Stimulated activated CD4-positive, alpha-beta T cell treated with anti-CD3 and anti-CD28 coated beads, Interleukin-4, amount 100 ng/mL, for 4 hours (primary cell): ENCODE results near the gene FAM9A.

Source experiments
- DNase-seq, 2 experiments: peaks; one replicate each; pipeline ENCODE4 v3.0.0-alpha.2; 2020

Gene FAM9A

DNA sequence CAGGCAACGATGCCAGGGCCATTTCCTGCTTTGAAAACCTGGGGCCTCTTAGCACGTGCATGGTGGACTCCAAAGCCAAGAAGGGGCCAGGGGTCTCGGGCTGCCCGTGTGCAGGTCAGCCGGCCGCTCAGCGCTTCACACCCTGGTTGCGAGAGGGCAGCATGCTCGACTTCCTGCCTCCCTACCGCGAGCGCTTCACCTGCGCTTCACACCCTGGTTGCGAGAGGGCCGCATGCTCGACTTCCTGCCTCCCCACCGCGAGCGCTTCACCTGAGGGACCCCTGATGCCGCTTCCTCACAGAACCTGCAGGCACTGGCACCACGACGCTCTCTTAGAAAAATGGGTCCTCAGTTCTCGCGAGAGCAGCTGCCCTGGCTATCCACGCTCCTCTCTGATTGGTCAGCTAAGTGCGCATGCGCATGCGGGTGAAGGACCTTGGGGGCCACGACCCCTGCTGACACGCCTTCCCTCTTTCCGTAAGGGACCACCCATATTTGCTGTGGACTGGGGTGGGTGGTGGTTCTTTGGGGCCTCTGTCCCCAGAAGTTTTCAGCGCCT is at the start of gene FAM9A:
Gene FAM9A, minus strand, starts transcription at position 343 of the 559 bp plus-strand sequence. CDS start 1,212 bp downstream, outside the sequence.
- DNase-seq, result no peak

GRCh38 chrX:8850478-8850877 is 49.3 kb upstream of the FAM9A start:
- no peak for DNase-seq

DNA sequence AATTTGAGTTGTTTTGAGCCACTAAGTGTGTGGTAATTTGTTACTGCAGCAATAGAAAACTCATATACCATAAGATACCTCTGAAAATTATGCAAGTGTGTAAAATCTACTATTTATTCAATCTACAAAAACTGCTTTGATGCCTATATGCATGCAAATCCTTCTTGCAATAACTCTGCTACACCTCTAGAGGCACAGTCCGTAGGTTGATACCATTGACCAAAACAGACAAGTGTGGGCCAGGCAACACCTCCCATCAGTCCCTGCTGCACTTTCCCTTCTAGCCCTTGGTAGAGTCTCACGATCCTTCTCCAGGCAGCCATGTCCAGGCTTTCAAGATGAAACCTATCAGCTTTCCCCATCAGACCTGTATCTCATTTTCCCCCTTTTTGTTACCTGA is 48.8 kb upstream of the FAM9A start:
- no peak for DNase-seq

DNA sequence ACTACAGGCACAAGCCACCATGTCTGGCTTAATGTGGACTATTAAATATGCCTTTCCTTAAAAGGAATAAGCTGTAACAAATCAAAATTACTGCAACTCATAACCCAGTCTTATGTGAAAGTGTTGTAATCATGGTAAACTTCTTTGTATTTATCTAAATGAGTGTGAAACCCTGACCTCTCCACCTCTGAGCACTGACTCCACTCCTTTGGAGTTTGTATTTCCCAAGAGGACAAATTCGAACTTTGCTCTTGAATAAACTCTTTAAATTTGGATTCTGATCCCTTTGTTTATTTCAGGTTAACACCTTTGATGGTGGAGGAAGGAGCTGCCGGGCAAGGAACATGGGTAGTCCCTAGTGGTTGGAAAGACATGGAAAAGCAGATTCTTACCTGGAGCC is 48.3 kb upstream of the FAM9A start:
- no peak for DNase-seq

DNA sequence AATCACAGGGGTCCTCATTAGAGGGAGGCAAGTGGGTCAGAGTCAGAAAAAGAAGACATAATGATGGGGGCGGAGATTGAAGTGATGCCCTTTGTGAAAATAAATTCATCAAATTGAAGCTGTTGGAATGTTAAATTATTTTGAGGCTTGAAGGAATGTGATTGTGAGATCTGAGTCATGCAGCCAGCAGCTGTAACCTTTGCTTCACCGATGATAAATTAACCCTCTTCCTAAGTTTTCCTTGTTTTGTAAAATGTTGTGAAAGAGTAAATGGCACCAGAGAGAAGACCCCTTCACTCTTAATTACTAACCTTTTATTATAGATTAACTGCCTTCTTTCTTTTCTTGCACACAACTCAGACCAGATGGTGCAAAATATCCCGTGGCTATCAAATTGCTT is 47.7 kb upstream of the FAM9A start:
- DNase-seq, result no peak

GRCh38 chrX:8848441-8848840 is 47.3 kb upstream of the FAM9A start:
- no peak for DNase-seq

DNA sequence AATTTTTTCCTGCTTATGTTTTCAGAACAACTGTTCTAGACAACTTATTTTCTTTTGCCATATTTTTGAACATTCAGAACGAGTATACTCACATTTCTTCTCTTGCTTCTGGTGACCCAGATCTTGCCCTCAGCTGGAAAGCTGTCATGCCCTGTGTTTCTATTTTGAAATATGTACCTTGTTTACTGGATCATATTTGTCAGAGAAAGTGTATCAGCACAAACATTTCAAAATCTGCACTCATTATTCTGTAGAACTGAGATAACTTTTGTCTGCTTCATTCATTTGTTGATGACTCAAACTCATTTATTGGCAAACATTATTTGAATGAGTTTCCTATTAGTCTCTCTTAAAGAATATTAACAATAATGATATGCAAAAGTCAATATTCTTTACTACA is 46.2 kb upstream of the FAM9A start:
- DNase-seq, result no peak

DNA sequence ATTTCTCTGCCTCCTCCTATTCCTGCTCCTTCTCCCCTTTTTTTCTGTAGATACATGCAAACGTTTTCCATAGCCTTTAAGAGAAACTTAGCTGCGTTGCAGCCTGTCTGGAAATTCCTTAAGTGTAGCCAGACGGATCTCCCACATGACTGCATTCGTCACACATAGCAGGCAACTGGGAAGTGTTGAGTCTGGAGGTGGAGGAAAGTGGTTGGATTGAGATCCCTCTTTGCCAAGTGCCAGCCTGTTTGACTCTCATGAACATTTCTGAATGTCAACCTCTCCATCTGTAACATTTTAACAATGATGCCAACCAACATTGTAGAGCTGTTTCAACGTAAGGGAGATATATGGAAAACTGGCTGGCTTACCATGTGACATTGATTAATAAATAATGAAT is 45.1 kb upstream of the FAM9A start:
- no peak for DNase-seq

DNA sequence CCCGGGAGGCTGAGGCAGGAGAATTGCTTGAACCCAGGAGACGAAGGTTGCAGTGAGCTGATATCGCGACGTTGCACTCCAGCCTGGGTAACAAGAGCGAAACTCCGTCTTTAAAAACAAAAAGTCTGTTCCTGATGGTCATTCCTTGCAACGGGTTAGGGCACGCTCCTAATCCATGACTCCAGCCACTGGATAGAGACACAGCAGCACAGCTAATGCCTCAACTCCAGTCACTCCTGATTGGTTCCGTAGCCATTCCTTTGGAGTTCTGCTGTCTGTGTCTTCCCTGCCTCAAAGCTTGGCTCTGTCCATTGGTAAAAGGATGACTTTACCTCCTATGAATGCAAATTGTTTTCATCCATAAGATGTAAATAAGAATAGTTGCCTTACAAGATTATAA is 44.3 kb upstream of the FAM9A start:
- DNase-seq, result no peak

DNA sequence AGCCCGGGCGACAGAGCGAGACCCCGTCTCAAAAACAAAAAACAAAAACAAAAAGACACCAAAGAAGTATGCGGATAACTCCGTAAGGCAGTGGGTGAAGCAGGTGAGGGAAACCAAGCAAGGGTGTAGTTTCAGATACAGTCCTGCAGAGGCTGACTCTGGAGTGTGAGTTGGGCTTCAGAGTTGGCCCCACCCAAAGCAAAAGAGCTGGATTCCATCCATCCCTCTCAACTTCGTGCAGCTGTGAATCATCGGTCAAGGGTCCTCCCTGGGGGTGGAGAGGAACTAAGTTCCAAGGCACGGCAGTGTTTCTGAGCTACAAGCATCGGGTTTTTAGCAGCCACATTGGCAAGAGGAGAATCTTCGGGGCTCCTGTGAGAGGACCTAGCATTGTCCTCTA is 43.9 kb upstream of the FAM9A start:
- DNase-seq, result no peak

GRCh38 chrX:8844157-8844556 is 43.0 kb upstream of the FAM9A start:
- DNase-seq, result no peak

- DNase-seq, result no peak
Observed at GRCh38 chrX:8841911-8842310, 40.7 kb upstream of the FAM9A start.

DNA sequence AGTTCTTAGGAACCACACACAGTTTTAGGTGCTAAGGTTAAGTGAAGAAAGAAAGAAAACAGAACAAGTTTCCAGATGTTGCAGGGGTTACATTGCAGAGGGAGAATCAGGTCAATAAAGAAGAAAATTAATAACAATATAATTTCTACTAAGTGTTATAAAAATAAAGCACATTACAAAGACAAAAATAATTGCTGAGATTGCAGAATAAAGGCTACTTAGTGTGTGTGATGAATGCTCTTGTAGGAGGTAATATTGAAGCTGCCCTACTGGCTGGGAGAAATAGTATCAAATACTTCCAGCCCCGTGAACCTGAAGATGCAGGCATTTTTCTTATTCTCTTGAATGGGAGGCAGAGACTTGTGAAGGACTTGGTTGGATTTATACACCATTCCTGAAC is 33.2 kb upstream of the FAM9A start:
- no peak for DNase-seq

- no peak for DNase-seq
Observed at GRCh38 chrX:8832582-8833378, 31.6 kb upstream of the FAM9A start.

GRCh38 chrX:8823698-8824097 is 22.5 kb upstream of the FAM9A start:
- no peak for DNase-seq

GRCh38 chrX:8822002-8822401 is 20.8 kb upstream of the FAM9A start:
- DNase-seq, result no peak

- no peak for DNase-seq
Observed at GRCh38 chrX:8820910-8821527, 19.8 kb upstream of the FAM9A start.

GRCh38 chrX:8815460-8816065 is 14.4 kb upstream of the FAM9A start:
- DNase-seq, result no peak

DNA sequence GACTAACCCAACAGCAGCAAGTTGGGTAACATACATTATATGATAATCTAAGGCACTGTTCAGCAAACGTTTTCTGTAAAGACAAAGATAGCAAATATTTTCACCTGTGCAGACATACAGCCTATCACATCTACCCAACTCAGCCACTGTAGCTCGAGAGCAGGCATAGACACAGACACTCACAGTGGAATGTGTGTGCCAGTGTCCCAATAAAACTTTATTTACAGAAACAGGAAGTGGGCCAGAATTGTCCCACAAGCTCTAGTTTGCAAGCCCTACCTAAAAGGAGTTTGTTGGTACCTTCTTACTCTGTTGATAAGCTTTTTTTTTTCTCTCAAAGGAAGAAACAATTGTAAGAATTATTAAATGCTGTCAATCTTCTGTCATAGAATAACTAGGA is 11.9 kb upstream of the FAM9A start:
- DNase-seq, result no peak

GRCh38 chrX:8811611-8812010 is 10.4 kb upstream of the FAM9A start:
- no peak for DNase-seq

DNA sequence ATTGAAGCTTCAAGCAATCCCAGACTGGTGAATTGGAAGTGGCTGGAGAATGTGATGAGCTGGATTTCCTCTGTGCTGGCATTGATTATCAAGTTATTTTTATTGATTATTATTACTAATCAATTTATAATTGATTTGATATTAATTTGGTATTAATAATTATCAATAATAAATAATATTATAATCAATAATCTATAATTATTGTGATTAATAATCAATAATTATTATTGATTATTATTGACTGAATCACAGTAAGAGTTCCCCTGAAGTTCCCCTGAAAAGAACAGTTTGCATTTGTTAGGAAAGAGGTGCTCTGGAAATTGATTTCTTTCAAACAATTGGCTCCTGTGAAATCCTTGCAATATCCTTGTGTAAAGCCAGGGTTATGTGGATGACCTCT is 7.5 kb upstream of the FAM9A start:
- no peak for DNase-seq

DNA sequence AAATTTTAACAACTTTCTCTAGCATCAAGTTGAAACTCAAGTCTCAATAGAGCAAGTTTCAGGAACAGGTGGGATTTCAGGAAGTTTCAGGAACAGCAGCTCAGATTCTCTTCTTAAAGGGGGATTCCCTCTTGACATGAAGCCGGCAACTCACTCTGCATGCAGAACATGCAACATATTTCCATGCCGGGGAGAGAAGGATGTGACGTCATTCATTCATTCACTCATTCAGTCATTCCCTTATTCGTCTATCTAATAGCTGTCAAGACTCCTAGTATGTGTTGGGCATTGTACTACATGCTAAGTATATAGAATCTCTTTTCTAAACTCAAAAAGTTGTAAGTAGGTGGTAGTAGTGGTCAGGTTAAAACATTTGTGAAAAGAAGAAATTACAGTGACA is 4.8 kb upstream of the FAM9A start:
- DNase-seq, result no peak

DNA sequence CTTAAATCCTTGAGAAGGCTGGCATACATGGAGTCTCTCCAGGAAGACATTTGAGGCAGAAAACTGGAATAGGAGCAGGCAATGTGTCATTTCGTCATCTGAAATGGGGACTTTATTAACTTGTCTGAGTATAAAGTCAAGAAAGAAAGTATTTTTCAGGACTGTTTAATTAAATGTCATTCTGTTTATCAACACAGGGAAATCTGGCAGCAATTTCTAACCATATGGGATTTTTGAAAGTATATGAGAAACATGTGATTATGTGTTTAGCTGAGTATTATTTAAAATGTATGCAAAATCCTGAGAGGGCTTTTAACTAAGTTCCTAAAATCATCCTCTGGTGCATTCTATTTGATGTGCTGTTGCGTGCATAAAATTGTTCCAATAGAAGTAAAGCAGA is 3.9 kb upstream of the FAM9A start:
- DNase-seq, result no peak

- DNase-seq, result no peak
Observed at GRCh38 chrX:8803326-8803725, 2.1 kb upstream of the FAM9A start.
